GM23338 (cell line): ENCODE measurements around the gene PPP1R12A.

Source experiments
- CREB1 ChIP-seq: fragments of 250-450 bp; sonication (Bioruptor Pico); IDR thresholded peaks from 2 replicates; pipeline ENCODE4 v1.5.0; 2020; ENCODE audit warnings: low read depth, mild to moderate bottlenecking, moderate library complexity
- CTCF ChIP-seq, 2 experiments: fragments of 200-600 bp in 1 of 2; sonication (generic) in 1 of 2; conservative IDR thresholded peaks; 2 replicates each; pipeline versions ENCODE4 v1.5.1 to v1.6.1; 2016 to 2017; ENCODE audit warnings: antibody characterized with exemption in 2 of 2, low read depth in 2 of 2, mild to moderate bottlenecking in 2 of 2, moderate library complexity in 1 of 2
- ETS1 ChIP-seq: IDR thresholded peaks from 2 replicates; pipeline ENCODE4 v1.6.1; 2016; ENCODE audit warnings: antibody characterized with exemption
- EZH2 ChIP-seq: fragments of 200-600 bp; sonication (generic); IDR thresholded peaks from one replicate; pipeline ENCODE4 v1.8.0; 2017; ENCODE audit warnings: antibody characterized with exemption, mild to moderate bottlenecking, low read depth; ENCODE audit not compliant: unreplicated experiment
- EZH2phosphoT487 ChIP-seq: fragments of 200-600 bp; sonication (generic); IDR thresholded peaks from one replicate; pipeline ENCODE4 v1.8.1; 2018; ENCODE audit warnings: antibody characterized with exemption; ENCODE audit not compliant: unreplicated experiment
- JUNB ChIP-seq: IDR thresholded peaks from one replicate; pipeline ENCODE4 v1.6.1; 2016; ENCODE audit warnings: antibody characterized with exemption; ENCODE audit not compliant: unreplicated experiment
- NANOG ChIP-seq: IDR thresholded peaks from 2 replicates; pipeline ENCODE4 v1.6.1; 2016; ENCODE audit warnings: antibody characterized with exemption, borderline replicate concordance
- POLR2AphosphoS5 ChIP-seq: IDR thresholded peaks from 2 replicates; pipeline ENCODE4 v1.6.1; 2016; ENCODE audit warnings: antibody characterized with exemption, low read depth
- REST ChIP-seq: IDR thresholded peaks from one replicate; pipeline ENCODE4 v1.6.1; 2018; ENCODE audit warnings: antibody characterized with exemption; ENCODE audit not compliant: unreplicated experiment
- ZNF331 ChIP-seq: fragments of 250-450 bp; sonication (Bioruptor Pico); IDR thresholded peaks from 2 replicates; pipeline ENCODE4 v1.5.0; 2020; ENCODE audit warnings: low read depth, mild to moderate bottlenecking, moderate library complexity

GRCh38 chr12:79936670-79937069 is 1.8 kb upstream of the PPP1R12A start:
- TF ChIP-seq ETS1 (no peak), CTCF (conservative IDR thresholded peaks at IDR 0.05; ENCODE audit: low read depth in 2 of 2) (no peak), REST (no peak), EZH2 (no peak), ZNF331 (CRISPR knock-in tag) (no peak), EZH2phosphoT487 (no peak), POLR2AphosphoS5 (no peak), JUNB (no peak), CREB1 (CRISPR knock-in tag) (no peak), NANOG (no peak)
